Stimulated activated CD4-positive, alpha-beta T cell treated with anti-CD3 and anti-CD28 coated beads, Interleukin-1b, Interleukin-23, amount 100 ng/mL, for 24 hours (primary cell): Measurements from ENCODE around the gene CCNJL.
"Not testable (repeated sequence)": the region's sequence is repeated elsewhere in the genome, so short reads cannot be mapped to it uniquely, and the experiment has no call there.

Experiments used
- DNase-seq, 4 experiments: peaks; one replicate each; pipeline ENCODE4 v3.0.0-alpha.2; 2020; ENCODE audit warnings: low read depth in 4 of 4, low spot score in 1 of 4

The CCNJL gene

DNA sequence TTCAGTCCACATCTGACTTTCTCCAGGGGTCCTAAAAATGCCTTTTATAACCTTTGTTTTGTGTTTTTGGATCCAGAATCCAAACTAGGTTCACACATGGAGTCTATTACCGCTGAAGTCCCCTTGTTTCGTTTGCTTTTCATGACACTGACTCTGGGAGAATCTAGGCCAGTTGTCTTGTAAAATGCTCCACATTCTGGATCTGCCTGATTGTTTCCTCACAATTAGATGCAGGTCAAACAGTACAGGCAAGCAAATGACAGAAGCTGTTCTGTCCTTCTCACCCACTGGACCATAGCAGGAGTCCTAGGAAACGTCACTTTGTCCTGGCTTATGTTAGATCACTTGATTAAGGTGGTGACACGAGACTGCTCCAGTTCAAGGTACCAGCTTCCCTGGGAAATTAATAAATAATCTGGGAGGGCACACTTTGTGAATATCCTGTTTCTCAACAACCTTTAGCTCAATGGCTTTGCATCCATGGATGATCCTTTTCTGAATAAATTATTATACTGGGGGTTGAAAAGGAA, 49.0 kb downstream of the CCNJL start:
- DNase-seq: no peak

DNA sequence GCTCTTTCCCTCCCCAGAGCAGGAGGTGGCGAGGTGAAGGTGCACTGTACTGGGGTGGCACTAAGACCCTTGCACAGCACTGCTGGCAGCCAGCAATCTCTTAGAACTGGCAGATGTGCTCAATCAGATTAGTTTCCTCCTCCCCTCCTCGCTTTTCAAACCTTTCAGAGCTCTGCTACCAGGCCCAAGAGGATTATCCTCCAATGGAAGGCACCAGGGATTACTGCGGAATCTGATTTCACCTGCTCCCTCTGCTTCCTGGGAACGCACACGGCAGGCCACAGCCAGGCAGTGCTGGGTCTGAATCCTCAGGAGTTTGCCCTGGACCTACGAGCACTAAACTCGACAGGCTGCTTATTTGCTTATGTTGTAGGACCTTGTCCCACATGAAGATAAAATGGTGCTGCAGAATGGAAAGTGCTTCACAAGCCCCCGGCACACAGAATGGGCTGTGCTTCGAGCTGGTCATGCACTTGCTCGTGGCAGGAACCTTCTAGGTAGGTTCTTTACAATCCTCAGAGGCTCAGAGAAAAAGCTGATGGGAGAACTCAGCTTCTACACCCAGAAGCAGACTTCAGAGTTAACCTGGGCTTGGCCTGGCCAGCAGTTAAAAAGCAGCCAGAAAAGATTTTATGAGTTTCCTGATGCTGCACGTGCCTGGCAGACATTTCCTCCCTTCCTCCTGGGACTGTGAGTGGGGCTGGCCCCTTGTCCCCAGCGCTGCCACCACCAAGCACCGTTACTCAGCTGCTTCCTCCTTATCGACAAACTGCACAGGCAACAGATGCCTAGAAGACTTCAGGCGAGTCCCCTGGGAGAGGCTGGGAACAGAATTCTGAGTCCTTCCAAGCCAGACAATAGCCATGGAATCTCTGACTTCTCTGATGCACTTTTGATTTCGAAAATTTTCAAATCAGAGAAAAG, 50.0 kb downstream of the CCNJL start:
- no peak for DNase-seq

DNA sequence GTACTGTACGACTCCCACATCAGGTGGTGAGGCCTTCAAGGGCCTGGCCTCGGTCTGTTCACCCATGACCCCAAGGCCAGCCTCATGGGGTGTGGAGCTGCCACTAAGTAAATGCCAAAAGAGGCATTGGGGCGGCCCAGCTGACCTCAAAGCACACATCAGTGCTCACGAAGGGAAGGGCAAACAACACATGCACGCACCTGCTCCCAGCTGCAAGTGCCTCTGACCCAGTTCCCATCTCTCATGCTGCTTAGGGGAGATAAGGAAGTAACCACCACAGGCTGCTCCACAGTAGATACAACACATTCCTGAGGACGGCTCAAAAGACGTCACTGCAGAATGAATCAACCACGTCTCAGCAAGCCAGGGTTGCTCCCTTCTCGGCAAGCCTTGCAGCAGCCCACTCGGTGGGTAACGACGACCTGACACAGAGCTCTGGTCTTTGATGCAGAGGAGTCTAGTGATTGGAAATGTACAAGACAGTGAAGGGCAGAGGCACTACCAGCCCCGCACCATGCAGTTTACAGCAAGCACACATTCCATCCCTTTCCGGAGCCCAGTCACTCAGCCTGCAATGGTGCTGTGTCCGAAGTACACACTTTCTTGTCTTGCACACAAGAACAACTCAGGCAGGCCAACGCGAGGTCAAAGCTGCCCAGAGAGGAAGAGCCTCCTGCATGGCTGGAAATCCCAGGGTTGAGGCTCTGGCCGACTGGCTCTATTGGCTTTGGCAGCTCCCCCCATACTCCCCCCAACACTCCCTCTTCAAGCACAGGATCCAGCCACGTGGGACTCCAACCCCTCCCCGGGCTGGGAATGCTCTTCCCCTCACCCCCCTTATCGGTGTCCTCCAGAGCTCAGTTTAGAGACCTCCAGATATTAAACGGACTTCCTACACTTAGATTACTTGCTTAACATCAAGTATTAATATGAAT, 51.2 kb downstream of the CCNJL start:
- no peak for DNase-seq

DNA sequence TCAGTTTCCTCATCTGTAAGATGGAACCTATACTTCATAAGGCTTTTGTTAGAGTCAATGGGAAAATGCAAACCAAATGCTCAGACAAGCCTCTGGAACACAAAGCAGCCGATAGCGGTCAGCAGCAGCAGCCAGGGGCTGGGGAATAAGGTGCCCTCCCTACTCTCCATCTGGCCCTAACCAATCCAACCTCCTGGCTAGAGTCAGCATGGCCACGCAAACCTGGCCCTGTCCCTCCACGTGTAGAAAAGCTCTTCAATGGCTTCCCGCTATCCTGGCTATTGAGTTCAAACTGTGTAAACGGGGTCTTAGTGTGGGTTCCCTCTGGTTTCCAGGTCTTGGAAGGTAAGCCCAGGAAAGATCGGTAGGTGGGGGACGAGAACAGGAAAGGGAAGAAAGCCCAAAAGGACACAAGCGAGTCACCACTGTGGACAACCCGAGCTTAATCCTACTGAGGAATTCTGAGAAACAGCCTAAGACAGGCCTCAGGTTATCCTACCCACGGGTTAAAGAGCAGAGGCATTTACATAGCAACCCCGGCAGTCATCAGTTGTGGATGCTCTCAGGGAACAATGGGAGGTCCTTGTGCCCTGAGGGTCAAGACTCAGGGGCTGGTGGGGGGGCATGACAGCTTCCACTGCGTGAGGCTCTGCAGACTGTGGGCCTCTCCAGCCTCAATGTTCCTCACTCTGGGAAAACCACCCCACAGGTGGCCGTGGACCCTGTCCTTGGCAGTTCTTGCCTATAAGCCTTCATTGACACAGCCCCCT, 52.2 kb downstream of the CCNJL start:
- no peak for DNase-seq

DNA sequence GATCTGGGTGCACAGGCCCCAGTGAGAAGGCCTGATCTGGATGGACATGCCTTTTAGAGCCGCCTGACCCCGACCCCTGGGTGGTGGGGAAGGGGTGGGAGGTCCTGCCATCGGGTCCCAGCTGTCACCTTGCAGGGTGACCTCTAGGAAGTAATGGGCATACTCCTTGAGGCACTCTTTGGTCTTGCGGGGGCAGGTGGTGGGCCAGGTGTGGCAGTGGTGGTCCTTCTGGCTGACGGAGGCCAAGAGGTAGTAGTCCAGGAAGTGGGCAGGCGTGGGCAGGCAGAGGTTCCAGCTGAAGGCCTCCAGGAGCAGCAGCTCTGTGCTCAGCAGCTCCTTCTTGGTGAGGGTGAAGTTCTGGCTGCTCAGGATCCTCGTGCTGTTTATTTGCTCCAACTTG, 53.0 kb downstream of the CCNJL start:
- no peak for DNase-seq

DNA sequence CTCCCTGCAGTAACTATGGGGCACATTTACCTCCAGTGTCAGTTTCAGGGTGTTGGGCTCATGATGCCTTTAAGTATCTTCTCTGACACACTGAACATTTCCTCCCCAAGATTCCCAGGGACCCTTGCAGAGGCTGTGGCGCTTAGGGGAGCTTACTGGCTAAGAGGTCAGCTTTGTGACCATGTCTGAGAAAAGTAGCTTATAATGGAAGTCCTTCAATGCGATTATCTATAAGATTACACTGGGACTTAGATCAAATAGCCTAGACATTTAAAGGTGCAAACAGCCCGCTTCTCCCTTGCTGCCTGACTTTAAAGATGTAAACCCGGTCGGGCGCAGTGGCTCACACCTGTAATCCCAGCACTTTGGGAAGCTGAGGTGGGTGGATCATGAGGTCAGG, 57.7 kb downstream of the CCNJL start:
- no peak for DNase-seq

DNA sequence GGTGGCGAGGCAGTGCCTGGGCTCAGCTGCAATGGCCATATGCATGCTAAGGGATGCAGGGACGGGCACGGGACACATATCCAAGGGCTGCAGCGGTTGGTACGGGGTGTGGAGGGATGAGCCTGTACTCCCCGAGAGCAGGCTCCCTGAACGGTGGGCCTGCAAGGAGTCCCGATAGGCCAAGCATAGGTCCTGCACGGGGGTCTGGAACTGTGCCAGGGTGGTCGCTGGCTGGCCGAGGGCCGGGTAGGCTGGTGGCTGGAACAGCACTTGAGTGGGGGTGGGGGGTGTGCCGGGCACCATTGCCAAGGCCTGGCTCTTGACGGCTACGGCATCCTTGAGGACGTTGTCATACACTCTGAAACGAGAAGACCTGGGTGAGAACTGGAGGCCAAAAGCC, 58.9 kb downstream of the CCNJL start:
- no peak for DNase-seq

DNA sequence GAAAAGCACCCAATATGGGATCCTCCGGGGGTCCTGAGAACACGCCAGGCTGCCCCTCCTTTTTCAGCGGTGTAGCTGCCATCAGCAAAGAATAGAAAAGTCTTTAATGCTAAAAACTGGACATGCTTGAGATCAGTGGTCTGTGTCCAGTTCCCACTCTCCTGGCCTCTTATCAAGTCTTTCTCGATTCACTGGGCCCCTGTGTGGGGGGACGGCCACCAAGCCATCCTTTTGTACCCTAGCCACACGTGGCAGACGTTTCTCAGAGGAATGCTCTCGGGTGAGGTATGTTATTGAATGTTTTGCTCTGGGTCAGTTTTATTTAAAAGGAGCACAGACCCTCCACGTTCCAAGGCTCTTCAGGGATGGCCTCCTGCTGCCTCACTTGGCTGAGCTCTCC, 59.4 kb downstream of the CCNJL start:
- DNase-seq: no peak

DNA sequence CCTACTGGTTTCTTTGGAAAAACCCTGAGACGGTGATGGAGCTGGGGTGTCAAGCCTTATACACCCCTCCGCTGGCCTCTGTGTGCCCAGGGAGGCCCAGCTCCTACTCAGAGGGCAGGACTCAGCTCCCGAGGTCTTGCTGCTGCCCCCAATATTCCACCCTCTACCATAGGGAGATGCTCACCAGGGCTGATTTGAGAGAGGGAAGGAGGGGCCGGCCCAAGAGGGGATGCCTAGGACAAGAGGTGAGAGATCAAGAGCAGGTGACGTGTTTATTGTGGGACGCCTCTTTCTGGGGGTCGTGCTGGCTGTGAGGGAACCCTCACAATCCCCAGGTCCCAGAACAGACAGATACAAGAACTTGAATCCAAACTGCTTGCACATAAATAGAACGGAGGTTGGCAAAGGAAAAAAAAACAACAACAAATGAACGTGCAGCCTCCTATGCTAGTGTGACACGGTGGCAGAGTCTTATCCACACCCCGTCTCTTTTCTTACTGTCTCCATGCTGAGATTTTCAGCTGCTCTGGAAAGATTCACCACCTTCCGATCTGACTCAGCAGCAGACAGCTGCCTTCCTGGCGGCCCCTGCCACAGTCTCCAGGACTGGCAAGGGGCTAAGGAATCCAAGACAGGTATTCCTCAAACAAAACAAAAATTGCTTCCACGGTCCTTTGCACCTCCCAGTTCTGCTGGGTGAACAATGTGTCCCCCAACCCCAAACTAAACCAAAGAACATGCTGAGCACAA, 60.8 kb downstream of the CCNJL start:
- DNase-seq: no peak

DNA sequence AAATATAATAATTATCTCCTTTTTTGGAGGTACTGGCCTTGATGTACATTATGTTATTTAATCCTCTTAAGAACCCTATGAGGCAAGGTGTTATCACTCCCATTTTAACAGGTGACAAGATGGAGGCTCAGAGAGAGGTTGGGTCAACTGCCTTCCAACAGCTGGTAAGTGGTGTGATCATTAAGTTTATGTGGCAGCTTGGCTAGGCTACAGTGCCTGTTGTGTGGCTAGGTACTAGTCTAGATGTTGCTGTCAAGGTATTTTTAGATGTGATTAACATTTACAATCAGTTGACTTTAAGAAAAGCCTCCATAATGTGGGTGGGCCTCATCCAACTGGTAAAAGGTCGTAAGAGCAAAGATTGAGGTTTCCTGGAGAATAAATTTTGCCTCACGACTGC, 61.5 kb downstream of the CCNJL start:
- DNase-seq: no peak

DNA sequence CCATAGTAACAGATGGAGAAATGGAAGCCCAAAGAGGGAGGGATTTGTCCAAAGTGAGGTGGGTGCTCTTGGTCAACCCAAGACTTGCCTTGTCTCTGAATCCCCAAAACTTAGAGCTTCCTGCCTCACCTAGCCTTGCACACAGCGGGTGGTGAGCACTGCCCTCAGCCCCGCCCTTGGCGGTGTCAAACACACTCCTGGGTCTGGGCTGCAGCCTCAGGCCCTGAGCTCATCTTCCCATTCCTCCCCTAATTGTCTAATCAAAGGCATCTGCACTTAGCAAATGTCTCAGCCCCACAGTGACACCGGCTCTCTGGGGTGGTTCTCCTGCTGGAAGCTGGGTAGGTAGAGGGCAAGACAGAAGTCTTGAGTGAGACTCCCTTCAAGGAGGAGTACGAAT, 62.1 kb downstream of the CCNJL start:
- DNase-seq: no peak

DNA sequence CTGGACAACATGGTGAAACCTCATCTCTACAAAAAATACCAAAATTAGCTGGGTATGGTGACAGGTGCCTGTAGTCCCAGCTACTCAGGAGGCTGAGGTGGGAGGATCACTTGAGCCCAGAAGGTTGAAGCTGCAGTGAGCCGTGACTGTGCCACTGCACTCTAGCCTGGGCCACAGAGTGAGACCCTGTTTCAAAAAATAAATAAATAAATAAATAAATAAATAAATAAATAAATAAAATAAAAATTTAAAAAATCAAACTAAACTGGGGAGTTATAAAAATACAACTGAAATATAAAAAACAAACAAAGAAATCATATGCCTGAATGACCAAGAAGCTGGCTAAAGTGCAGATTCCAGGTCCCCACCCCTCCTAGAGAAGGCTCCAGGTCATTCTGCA, 62.8 kb downstream of the CCNJL start:
- DNase-seq: not testable (repeated sequence)

DNA sequence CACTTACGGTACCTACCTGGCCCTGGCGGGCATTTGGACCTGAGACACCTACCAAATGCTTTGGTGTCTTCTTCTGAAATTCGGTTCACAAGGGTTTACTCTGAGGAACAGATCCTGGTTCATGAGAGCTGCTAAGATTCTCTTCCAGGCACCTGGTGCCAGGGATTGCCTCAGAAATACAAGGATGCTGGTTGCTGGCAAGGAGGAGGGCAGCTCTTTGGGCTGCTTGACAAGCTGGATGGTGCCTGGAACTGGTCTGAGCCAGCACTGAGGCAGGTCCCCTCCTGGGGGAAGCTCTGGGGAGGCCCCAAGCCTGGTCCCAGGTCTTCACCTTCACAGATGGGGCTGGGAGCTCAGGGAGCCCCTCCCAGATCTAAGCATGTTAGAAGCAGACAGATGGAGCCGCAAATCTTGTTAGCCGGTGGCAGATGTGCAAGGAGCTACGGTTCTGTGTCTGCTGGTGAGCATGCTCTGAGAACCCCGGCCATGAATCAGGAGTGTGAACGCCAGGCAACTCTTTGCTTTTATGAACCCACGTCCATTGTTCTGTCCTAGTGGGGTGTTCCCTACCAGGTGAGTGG, 66.8 kb downstream of the CCNJL start:
- no peak for DNase-seq

DNA sequence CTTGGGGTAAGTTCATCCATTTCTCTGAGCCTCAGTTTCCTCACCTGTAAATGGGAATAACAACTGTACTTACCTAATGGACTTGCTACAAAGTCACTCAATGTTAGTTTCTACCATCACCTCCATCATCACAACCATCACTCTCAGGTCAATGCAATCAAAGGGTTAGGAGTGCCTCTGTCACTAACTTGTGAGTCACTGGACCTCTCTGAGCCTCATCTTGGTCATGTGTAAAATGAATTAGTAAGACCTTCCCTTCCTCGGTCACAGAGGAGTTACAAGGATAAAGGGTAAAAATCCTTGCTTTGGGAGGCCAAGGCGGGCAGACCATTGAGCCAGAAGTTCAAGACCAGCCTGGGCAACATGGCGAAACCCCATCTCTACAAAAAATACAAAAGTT, 70.2 kb downstream of the CCNJL start:
- DNase-seq: no peak

DNA sequence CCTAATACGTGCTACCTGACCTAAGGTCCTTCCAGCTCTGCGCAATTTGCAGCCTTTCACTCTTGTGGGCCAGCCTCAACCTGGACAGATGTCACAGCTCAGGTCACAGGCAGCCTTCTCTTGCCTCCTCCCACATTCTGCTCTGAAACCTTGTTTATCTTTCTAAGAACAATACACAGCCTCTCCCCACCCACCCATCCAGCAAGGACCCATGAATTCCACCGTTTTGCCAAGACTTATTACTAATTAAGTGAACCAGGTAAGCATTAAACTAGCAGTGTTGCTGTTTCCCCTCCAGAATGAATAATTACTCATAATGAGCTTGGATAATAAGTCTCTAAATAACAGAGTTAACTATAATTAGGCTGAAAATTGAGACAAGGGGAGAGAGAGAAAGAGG, 72.0 kb downstream of the CCNJL start:
- DNase-seq: no peak

DNA sequence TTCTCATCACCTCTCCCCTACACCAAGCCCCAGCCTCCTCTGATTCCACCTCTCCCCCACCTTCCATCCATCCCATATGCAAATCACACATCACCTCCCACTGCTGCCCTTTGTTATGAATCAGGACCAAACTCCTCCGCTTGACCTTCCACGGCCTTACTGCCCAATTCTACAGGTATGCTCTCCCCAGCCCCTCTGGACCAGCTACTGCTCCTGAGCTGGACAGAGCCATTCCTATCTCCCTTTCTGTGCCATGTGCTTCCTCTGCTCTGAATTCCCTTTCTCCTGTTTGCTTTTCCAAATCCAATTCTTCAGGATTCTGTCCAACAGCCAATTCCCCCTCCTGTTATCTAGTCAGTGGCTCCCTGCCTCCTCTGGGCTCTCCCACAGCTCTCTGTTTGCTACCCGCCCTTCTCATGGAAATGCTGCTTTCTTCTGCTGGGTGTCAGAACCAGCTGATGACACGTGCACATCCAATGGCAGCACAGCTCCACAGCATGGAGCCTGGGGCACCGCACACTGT, 74.7 kb downstream of the CCNJL start:
- no peak for DNase-seq

DNA sequence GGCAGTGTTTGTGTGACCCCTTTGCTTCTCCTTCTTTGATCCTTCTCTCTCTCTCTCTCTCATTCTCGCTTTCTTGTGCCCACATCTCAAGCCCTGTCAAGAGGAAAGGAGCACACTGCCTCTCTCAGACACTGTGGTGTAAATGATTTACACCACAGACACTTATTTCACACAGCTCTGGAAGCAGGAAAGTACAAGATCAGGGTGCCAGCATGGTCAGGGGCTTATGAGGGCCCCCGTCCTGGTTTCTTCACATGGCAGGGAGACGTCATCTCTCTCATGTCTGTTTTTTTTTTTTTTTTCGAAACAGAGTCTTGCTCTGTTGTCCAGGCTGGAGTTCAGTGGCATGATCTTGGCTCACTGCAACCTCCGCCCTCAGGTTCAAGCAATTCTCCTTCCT, 76.6 kb downstream of the CCNJL start:
- DNase-seq: no peak

DNA sequence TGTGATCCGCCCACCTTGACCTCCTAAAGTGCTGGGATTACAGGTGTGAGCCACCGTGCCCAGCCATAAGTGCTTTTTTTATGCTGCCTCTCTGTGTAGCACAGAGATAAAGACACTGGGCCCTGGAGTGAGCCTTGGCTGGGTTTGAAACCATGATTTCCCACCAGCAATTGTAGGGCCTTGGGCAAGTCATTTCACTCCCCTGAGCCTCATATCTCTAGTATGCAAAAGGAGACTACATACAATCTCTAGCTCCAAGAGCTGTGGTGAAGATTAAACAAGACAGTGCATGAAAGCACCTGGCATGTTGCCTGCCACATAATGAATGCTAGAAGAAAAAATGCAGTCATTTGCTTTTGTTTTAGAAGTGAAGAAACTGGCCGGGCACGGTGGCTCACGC, 79.1 kb downstream of the CCNJL start:
- no peak for DNase-seq

DNA sequence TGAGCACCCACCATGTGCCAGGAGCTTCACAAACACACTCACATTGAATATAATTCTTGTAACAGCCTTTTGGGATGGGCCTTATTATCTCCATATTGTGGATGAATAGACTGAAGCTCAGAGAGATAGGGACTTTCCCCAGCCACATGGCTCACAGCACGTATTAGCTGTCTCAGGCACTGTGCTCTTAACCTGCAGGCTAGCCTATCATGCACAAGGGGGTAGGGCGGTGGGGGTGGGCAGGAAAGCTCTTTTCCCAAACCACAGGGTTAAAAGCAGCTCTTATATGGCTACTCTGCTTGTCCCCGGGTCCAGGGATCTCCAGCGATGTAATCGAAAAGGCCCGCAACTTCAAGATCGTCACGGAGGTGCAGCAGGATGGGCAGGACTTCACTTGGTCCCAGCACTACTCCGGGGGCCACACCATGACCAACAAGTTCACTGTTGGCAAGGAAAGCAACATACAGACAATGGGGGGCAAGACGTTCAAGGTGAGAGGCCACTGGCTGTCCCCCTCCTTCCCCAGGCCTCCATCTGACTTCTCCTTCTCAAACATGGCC, 80.5 kb downstream of the CCNJL start:
- no peak for DNase-seq
